RKO (cell line): Measurements from ENCODE around the gene ZCCHC17.

Experiments used
- DNase-seq: peaks from one replicate; pipeline ENCODE4 v3.0.0-alpha.2; 2016; ENCODE audit warnings: low spot score

ZCCHC17 gene

DNA sequence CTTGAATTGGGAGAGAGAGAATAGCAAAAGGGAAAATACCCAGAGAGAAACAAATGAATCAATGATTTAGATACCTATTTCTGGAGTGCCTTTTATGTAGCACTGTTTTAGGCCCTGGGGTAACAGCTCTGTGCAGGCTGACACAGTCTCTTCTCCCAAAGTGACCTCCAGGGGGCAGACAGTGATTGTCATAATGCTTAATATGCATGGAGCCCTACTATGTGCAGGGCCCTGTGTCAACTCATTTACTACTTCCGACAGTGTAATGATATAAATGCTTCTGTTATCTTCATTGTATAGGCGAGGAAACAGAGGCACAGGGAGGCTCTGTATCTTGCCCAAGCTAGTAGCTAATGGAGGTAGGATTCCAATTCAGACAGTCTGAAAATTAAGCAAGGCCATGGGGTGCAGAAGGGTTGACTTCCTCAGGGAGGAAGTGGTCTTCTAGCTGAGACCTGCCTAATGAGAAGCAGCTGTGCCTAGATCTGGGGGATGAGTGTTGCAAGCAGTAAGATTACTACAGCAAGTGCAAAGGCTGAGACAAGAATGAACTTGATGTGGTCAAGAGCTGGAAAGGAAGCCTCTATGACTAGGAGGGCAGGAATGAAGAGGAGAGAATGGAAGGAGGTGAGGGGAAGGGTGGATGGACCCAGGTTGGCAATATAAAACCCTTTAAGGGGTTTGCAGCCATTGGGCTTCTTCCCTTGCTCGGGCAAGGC lies 100.0 kb downstream of the ZCCHC17 start:
- no peak for DNase-seq

DNA sequence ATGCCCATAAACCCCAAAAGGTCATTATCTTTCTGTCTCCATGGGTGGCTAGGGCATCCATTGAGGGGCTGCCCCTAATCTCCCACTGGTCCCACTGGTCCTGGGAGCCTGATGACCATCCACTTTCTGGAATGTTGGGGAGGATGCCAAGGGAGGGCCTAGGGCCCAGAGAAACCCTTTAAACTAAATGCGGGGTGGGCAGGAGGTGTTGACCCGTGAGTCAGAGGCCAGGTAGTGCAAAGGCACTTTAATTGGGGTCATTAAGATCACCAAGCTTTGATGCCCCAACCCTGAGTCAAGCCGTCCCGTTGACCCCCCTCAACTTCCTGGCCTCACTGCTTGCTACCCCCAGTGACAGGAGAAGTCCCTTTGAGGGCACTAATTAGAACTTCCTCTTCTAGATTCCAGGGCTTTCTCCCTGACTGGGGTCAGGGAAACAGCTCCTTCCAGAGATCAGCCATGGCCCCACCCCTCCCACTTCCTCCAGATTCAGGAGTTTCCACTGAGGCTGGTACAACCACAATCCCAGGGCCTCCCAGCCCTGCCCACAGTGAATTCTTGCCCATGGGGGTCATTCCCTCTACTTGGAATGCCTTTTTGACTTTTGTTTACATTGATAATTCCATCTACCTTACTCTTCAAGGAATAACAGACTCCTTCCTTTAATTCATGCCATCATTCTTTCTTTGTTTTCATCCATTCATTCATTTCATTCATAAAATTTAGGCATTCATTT lies 100.7 kb downstream of the ZCCHC17 start:
- DNase-seq, result no peak

DNA sequence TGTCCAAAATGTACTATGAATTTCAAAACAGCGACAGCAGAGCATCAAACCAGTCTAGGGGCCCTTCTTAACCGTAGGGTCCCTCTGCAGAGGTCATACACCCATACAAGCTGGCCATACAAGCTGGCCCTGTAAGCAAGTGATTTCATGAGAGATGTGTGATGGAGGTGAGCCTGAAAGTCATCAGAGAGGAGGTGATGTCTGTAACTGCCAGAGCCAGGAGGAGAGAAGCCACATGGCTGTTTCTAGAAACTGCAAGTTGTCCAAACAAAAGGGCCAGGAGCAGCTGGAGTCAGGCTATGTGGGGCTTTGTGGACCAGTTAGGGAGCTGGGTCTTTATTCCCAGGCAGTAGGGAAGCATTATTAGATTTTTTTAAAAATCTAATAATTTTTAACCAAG lies 101.4 kb downstream of the ZCCHC17 start:
- DNase-seq, result no peak

DNA sequence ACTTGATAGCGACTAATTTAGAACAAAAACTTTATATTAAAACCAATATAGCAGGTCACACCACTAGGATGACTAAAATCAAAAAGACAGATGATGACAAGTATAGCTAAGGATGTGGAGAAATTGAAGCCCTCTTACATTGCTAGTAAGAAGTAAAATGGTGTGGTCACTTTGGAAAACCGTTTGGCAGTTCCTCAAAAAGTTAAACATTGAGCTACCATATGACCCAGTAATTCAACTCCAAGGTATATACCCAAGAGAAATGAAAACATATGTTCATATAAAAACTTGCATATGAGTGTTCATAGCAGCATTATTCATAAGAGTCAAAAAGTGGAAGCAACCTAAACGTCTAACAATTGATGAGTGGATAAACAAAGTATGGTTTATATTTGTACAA lies 103.1 kb downstream of the ZCCHC17 start:
- DNase-seq, result no peak

DNA sequence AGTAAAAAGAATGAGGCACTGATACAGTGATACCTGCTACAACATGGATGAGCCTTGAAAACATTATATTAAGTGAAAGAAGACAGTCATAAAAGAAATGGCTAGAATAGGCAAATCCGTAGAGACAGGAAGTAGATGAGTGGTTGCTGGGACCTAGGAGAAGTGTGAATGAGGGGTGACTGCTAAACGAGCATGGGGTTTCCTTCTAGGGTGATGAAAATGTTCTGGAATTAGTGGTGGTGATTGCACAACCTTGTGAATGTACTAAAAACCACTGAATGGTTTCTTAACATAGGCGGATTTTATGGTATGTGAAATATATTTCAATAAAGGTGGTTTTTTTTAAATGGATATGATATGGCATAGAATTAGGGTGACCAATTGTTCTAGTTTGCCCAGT lies 103.6 kb downstream of the ZCCHC17 start:
- DNase-seq, result no peak

DNA sequence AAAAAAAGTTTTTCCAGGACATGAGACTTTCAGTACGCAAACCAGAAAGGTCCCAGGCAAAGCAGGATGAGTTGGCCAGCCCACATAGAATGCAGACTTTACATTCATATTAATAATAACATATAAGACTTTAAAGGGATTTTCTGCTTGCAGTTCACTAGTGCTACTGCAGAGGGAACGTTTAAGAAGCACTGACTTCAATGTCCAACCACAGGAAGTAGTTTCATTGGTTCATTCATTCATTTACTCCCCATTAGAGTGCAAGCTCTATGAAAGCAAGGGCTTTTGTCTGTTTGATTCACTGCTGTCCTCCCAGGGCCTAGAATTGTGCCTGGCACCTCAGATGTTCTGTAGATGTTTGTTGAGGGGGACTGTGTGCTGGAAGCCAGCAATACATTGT lies 104.4 kb downstream of the ZCCHC17 start:
- peak; percentile 34 for DNase-seq

DNA sequence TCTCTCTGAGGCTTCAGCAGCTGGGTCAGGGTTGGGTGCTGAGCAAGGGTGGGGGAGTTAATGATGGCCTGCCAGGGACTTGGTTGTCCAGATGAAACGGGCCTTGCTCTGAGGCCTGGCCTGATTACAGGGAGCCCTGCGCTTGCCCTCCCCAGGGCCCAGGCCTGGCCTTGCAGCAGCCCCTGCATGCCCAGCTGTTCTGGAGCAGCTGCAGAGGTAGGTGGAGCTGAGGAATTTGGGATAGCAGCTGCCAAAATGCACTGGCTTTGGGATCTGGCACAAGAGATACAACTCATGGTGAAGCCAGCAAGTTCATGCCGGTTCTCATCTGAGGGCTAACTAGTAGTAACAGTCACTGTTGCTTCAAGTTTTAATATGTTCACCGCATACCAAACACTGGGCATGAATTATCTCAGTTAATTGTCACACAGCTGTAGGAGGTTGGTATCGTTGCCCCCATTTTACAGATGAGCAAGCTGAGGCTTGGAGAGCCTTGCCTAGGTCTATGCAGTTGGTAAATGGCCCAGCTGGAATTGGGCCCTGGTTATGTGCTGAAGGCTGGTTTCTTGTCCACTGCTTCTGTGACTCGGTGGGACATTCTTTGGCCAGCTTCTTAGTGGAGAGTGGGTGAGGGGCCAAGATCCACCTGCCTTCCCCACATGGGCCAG lies 108.9 kb downstream of the ZCCHC17 start:
- no peak for DNase-seq

DNA sequence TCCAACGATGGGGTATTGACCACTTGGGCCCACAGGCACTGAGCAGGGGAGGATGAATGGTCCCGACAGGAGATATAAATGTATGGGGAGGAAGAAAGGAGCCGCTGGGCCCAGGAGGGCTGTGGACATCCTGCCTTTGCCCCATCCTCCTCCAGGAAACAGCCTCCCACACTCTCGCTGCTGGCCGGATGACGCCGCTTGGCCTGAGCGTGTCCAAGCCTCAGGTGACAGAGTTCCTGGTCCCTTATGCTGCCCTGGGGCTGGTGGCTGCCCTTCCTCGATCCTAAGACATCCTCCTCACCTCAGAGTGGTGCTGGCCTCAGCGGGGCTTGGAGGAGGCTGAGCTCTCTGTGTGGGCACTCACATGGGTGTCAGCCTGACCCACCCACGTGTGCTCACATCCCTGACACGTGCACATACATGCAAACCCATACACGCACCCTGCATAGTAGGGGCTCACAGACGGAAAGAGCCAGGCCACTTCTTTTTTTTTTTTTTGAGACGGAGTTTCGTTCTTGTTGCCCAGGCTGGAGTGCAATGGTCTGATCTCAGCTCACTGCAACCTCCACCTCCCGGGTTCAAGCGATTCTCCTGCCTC lies 110.3 kb downstream of the ZCCHC17 start:
- no peak for DNase-seq

DNA sequence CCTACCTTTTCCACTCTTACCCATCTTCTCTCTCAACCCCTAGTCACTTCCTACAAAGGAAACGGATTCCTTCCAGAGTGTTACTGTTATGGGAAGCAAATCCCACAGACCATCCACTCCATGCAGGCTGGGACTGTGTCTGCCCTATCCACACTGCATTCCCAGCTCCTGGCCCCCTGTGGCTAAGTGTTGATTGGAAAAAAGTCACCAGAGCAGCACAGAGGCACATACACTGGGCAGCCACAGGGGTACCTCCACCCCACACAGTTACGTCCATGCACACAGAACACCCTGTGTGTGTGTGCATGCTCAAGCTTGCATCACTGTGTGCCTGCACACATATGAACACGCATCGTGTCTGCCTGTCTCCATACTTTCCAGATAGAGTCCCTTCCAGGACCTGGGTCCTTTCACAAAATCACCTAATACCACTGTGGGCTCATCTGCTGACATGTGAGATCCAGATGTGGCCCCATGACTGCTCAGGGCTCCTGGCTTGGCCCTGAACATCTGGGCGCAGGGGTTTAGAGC lies 112.0 kb downstream of the ZCCHC17 start:
- DNase-seq, result no peak

DNA sequence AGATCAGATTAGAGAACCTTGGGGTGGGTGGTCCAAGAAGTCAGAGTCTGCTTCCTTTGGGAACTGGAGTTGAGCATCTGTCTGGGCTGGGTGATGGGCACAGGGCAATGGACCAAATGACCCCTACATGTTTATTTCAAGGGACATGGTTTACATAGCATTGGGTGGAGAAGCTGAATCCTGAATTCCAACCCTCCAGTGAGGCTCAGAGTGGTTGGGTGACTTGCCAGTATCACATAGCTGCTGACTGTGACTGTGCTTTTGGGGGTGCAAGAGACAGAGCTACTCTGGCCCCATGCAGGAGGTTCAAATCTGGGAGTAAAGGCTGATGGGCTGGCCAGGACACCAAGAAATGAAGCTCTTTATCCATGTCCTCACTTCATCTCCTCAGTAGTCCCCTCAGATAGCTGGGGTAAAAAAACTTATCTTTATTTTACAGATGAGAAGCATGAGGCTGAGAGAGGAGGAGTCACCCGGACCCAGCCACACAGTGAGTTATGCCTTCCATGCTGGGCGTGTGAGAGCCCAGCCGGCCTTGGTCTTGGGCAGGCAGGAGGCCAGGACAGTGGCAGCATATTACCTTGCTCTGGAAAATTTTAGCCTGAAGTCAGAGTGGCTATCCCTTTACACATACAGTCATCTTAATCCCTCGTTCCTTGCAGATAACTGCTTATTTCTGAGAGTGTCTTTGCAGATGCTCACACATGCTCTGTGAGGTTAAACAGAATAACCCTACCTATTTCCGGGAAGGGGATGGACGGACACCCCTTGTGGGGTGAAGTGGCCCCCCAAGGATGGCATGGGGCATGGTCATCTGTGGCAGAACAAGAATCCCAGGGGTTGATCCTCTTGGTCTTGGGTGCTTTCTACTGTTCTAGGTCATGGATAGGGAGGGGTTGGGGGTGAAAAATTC lies 113.4 kb downstream of the ZCCHC17 start:
- DNase-seq, result no peak

DNA sequence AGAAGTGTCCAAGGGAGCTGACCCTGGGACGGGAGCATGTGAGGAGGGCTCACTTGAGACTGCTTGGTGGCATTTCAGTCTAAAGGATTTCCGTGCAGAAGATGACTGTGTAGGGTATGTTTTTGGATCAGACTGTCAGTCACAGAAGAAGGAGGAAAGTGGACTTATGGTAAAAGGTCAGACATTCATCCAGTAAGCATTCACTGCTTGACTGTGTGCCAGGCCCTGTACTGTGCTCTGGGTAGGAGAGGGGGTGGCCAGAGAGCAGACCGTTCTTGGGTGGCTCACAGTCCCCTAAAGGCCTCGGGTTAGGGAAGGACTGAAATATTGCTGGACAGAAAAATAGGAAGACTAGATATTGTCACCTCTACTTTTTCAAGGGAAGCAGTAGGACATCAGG lies 114.0 kb downstream of the ZCCHC17 start:
- no peak for DNase-seq

DNA sequence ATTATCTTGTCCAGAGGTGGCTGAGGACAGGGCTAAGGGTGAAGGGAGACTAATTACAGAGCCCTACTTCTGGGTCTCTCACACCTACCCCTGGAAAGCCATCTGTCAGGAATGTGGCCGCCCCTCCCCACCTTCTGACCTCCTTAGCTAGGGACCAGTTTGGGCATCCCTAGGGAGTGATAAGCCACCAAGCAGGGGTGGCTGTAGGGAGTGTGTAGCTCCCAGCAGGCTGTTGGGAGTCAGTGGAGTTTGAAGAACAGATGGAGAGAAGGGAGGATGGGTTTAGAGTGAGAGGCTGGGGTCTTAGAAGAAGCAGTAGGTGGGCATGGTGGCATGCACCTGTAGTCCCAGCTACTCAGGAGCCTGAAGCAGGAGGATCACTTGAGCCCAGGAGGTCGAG lies 115.4 kb downstream of the ZCCHC17 start:
- no peak for DNase-seq

DNA sequence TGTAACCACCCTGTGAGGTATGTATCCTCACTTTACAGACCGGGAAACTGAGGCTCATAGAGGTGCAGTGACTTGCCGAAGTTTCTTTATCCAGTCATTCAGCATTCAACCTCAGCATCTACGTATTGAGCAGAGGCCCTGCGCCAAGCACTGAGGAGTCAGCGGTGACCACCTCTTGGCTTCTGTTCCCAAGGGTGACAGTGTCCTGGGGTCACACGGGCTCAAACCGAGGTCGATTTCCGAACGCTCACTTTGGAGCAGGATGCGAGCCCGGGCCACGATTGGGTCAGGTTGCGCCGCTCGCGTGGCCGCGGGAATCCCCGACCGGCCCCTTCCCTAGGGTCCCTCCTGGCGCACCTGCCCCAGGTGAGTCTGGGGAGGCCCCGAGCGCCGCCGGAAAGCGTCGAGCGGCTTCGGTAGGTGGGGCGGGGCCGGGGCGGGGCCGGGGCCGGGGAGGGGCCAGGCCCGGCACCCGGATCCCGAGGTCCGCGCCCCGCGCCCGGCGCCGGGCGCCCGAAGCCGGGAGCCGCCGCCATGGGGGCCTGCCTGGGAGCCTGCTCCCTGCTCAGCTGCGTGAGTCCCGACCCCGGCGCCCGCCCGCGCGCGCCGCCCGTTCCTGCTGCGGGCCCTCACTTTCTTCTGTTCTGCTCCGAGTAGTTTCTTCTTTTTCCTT lies 116.0 kb downstream of the ZCCHC17 start, which contains the start of gene SERINC2:
Gene SERINC2 (plus strand): TSS at position 482 of the 673 bp plus-strand sequence. CDS start 53 bp downstream, at position 535.
- no peak for DNase-seq

DNA sequence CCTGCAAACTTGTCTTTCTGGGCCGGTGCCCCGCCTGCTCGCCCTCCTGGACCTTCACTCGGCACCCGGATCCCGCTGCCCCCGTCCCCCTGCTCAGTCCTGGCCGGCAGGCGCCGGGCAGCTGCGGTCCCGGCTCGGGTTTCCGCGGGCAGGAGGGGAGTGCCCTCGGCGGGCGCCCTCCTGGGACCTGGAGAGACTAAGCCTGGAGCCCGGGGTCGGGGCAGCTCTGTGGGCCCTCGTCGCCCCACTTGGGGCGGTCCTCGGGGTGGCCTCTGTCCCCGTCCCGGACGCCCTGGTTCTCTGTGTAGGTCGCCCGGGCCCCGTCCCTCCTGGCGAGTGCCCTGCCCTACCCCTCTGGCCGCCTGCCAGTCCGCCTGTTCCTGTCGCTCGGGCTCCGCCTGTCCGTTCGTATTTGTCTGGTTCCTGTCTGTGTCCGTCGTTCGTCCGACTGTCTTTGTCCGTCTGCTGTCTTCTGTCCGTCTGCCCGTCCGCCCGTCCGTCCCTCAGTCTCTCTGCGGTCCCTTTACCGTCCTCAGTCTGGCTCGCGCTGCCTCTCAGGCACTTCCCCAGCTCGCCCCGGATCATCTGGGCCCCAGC lies 116.7 kb downstream of the ZCCHC17 start:
- peak; percentile 70 for DNase-seq
